NB4 (cell line): ENCODE data around the gene NLRP10.

ENCODE experiments used
- CTCF ChIP-seq: IDR thresholded peaks from one replicate; pipeline ENCODE4 v1.5.1; 2012; ENCODE audit warnings: low read depth, low read length
- MAX ChIP-seq: IDR thresholded peaks from 2 replicates; pipeline ENCODE4 v1.6.1; 2011; ENCODE audit warnings: low read depth, low read length
- POLR2A ChIP-seq: IDR thresholded peaks from 2 replicates; pipeline ENCODE4 v1.6.1; 2011; ENCODE audit warnings: mild to moderate bottlenecking; ENCODE audit not compliant: insufficient read length; ENCODE audit errors: extremely low read depth

DNA sequence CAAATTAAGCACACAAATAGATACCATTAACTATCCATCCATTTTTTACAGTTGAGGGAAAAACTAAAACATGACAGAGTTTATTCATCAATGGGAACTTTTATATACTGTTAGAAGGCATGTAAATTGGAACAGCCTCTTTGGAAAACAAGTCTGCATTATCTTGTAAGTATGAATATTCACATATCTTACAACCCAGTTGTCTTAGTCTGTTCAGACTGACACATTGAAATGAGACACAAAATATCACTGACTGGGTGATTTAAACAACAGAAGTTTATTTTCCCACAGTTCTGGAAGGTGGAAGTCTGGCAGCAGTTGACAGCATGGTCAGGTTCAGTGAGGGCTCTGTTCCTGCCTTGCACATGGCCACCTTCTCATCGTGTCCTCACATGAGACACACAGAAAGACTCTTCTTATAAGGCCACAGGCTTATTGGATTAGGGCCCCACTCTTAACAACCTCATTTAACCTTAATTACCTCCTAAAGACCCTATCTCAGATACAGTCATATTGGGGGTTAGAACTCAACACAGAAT lies 16.4 kb upstream of the NLRP10 start:
- no peak for TF ChIP-seq CTCF
- TF ChIP-seq POLR2A: no peak
- no peak for TF ChIP-seq MAX
